Glomerular visceral epithelial cell (primary cell): ENCODE results near the gene COQ10A.

Experiments
- DNase-seq: peaks from one replicate; pipeline ENCODE4 v3.0.0-alpha.2; 2016; ENCODE audit errors: extremely low spot score

COQ10A gene

DNA sequence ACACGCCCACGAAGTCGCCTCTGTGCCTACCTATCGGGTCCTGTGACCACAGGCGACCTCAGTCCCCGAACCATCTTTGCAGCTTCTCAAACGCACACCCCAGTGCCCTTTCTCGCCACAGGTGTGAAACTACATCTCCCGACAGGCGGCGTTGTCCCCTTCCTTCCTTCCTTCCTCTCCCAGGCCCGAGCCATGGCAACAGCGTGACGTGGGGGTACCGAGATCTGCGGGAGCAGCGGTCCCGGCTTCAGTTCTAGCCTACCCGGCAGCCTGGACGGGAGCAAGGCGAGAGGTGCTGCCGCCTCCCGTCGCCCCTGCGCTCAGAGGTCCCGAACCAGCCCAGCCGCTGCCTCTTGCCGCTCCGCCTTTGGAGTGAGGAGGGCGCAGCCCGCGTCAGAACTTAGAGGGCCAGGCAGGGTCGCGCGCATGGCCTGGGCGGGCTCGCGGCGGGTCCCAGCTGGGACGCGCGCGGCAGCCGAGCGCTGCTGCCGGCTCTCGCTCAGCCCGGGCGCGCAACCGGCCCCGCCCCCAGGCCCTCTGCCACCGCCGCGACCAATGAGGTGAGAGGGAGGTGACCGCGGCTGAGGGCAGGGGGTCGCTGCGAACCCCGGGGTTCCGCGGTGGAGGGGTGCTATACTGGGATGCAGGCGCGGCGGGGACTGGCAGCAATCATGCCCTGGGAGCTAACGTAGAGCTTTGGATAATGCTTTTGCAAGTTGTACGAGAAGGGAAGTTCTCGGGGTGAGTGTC is at the start of gene COQ10A:
COQ10A (plus strand) TSS at position 250 of the 750 bp plus-strand sequence; CDS start at position 427, 177 bp downstream.
- peak; percentile 85 for DNase-seq

DNA sequence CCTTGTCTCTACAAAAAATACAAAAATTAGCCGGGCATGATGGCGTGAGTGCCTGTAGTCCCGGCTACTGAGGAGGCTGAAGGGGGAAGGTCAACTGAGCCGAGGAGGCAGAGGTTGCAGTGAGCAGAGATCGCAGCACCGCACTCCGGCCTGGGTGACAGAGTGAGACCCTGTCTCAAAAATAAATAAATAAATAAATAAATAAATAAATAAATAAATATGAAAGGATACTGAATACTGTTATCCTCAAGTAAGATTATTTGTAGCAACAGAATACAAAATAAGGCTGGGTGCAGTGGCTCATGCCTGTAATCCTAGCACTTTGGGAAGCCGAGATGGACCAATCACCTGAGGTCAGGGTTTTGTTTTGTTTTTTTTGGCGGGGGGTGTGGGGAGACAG is 46.9 kb upstream of the COQ10A start:
- DNase-seq = no peak

DNA sequence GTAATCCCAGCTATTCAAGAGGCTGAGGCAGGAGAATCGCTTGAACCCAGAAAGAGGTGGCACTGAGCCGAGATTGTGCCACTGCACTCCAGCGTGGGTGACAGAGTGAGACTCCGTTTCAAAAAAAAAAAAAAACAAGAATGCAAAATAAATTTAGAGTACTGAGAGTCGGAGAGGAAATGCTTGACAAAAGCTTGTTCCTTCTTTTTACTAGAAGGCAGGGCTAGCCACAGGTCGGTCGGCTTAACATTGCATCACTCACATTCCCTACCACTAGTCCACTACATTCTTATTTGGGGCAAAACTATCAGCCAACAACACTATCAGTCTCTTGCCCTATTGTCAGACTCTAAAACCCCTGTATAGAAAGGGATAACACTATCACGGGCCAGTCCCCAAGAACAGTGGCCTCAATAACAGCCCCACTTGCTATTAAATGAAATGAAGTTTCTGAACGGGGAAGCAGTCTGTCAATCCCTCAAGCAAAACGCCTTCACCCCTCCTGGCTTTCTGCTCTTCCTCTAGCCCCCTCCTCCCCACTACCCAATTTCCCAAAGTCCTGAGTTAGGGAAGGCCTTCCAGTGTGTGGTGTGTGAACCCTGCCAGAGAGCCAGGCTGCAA is 46.0 kb upstream of the COQ10A start:
- peak; percentile 35 for DNase-seq

DNA sequence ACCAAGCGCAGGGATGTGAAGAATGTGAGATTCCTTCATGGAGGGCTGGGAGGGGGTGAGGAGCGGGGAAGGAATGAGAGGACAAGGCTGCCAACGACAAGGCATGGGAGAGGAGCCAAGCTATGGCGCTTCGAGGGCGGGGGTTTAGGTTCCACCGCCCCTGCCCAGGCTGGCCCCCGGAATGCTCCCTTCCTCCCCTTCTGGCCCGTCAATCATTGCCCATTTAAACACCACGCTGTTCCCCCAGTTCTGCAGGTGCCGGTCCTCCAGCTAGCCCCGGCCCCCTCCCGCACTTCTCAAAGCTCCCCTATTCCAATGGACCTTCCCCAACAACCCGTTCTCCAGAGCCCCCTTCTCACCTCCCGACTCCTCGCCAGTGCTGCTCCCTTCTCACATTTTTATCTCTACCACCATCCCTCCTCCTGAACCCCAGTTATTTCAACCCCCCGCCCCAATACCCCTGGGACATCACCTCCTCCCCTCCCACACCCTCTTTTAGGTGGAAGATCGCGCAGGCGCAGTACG is 45.4 kb upstream of the COQ10A start:
- DNase-seq = peak; percentile 55

- DNase-seq = peak; percentile 98
Observed at GRCh38 chr12:56221757-56222530, 44.8 kb upstream of the COQ10A start, which contains the start of gene RNF41. Gene RNF41 (minus strand): TSS chr12:56221922. CDS start chr12:56214047, 7,875 bp downstream.

DNA sequence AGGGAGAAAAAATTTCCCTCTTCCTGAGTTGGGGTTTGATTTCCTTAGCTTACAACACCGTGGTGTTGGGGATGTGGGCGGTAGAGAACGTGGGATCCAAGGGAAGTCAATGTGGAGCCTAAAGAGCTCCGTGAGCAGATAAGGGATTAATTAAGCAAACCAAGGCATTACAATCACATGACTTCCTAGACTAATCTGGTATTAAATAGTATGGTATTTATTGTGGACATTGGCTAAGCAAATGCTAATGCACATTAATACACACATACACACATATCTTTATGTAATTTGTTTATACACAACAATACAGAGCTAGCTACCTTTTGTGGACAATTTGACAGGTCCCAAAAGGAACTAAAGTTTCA is 44.2 kb upstream of the COQ10A start:
- DNase-seq = no peak

DNA sequence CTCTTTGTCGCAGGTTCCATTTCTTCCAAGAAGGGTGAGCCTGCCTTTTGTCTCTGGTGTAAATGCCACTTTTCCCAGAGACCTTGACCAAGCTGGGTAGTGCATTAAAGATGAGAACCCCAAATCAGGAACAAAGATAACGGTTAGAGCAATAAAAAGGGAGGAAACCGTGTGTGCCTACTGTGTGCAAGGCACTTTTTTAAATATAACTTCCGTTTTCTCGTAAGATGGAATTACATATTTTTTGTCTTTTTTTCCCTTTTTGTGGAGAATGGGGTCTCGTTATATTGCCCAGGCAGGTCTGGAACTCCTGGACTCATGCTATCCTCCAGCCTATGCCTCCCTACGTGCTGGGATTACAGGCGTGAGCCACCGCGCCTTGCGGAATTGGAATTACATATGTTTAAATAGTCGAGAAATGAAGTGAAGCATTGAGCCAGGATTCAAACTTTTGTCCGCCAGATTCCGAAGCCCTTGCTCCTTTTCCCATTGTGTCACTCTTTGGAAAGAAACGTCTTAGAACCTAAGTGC is 43.1 kb upstream of the COQ10A start:
- DNase-seq = no peak

DNA sequence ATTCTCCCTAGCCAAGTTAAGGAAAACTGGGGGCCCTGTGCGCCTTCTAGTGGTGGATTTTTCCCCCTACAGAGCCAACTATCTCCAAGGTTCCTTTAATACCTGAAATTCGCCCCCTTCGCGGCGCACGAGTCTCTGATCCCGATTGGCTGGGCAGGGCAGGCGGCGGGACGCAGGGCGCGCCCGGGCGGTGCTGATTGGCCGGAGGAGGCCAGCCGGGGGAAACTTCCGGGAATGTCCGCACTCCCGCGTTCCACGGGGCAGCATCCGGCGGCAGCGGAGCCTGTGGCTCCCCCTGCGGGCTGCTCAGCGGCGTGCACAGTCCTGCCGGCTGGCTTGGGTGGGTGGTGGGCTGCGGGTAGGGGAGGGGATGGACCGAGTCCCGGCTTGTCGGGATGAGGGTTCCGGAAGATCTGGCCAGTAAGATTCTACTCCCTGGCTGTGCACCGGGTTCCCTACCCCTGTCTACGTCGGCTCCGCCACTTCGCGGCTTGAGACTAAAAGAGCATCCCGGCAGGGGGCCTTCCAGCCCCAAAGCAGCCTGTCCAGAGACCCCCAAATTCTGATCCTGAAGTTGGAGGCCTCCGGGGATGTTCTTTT is 42.5 kb upstream of the COQ10A start, which contains the start of gene NABP2:
NABP2 (plus strand) TSS at position 241 of the 600 bp plus-strand sequence. CDS start 515 bp downstream, outside the sequence.
- peak; percentile 97 for DNase-seq

GRCh38 chr12:56224954-56225353 is 41.8 kb upstream of the COQ10A start:
- DNase-seq = no peak

- DNase-seq = no peak
Observed at GRCh38 chr12:56229082-56229481, 37.7 kb upstream of the COQ10A start.

- no peak for DNase-seq
Observed at GRCh38 chr12:56229916-56230431, 36.8 kb upstream of the COQ10A start, which contains the start of gene SLC39A5. Gene SLC39A5 (plus strand): TSS chr12:56230051. CDS start chr12:56231275, 1,224 bp downstream.

- no peak for DNase-seq
Observed at GRCh38 chr12:56230432-56231183, 36.1 kb upstream of the COQ10A start.

DNA sequence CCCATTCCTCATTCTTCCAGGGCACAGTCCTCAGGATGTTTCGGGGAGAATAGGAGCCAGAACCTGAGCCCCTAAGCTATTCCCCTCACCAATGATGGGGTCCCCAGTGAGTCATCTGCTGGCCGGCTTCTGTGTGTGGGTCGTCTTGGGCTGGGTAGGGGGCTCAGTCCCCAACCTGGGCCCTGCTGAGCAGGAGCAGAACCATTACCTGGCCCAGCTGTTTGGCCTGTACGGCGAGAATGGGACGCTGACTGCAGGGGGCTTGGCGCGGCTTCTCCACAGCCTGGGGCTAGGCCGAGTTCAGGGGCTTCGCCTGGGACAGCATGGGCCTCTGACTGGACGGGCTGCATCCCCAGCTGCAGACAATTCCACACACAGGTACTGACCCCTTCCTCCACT is 35.6 kb upstream of the COQ10A start:
- no peak for DNase-seq

- no peak for DNase-seq
Observed at GRCh38 chr12:56234746-56235436, 31.9 kb upstream of the COQ10A start.

- no peak for DNase-seq
Observed at GRCh38 chr12:56236091-56236490, 30.7 kb upstream of the COQ10A start.

- no peak for DNase-seq
Observed at GRCh38 chr12:56236985-56237384, 29.8 kb upstream of the COQ10A start.

- DNase-seq = no peak
Observed at GRCh38 chr12:56237552-56237951, 29.2 kb upstream of the COQ10A start.

GRCh38 chr12:56241424-56242303 is 25.1 kb upstream of the COQ10A start:
- no peak for DNase-seq

DNA sequence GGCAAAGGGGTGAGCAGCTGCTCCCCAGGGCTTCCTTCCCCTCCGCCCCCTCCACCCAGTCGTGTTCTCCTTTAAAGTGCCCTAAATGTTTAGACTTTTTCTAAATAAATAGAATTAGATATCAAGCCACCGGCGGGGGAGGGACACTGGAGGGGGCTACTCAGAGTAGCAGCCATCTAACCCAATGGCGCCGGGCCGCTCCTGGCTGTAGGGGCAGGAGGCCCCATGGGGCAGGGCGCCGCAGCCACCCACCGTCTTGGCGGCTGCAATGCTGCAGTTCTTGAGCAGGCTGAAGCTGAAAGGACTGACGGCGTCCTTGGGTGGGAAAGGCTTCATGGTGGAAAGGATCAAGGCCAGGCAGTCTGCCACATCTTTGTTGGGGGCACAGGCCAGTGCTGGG is 23.8 kb upstream of the COQ10A start:
- no peak for DNase-seq
